Esophagus muscularis mucosa (tissue), 4 donors: ENCODE measurements around the gene ZCCHC13. TPM values are rescaled to one million over a fixed set of nuclear protein-coding genes. Genes with fewer than 3 reads are reported as not detected.
"Not testable (repeated sequence)": the region's sequence is repeated elsewhere in the genome, so short reads cannot be mapped to it uniquely, and the experiment has no call there.

Experiments used
- DNase-seq: peaks from one replicate; pipeline ENCODE4 v3.0.0-alpha.2; 2017; ENCODE audit errors: extremely low spot score
- H3K27ac ChIP-seq, 4 donors: fragments of 200-600 bp; sonication (generic); replicated peaks in 1 of 4; 1 replicate in 3 of 4; 2 replicates in 1 of 4; pipeline ENCODE4 v1.5.1; 2016 to 2019; ENCODE audit warnings: mild to moderate bottlenecking in 1 of 4
- H3K27me3 ChIP-seq, 4 donors: fragments of 200-600 bp; sonication (generic); one replicate each; pipeline versions ENCODE4 v1.5.1 to v1.6.0; 2016 to 2019
- H3K36me3 ChIP-seq, 4 donors: fragments of 200-600 bp; sonication (generic); one replicate each; pipeline ENCODE4 v1.5.1; 2016 to 2019
- H3K4me1 ChIP-seq, 4 donors: fragments of 200-600 bp; sonication (generic); one replicate each; pipeline ENCODE4 v1.5.1; 2016 to 2019
- H3K4me3 ChIP-seq, 4 donors: fragments of 200-600 bp; sonication (generic); 1 replicate in 2 of 4; 2 replicates in 2 of 4; pipeline ENCODE4 v1.5.1; 2016 to 2019; ENCODE audit warnings: mild to moderate bottlenecking in 4 of 4, moderate library complexity in 1 of 4
- H3K9me3 ChIP-seq, 4 donors: fragments of 200-600 bp; sonication (generic); 1 replicate in 3 of 4; 2 replicates in 1 of 4; pipeline ENCODE4 v1.5.1; 2016 to 2019
- EP300 ChIP-seq: sonication (generic); formaldehyde crosslinking; IDR thresholded peaks from one replicate; pipeline ENCODE4 v1.6.1; 2017; ENCODE audit warnings: antibody characterized with exemption
- POLR2A ChIP-seq: fragments of 450-650 bp; IDR thresholded peaks from one replicate; pipeline ENCODE4 v1.6.1; 2017; ENCODE audit warnings: antibody characterized with exemption, moderate library complexity, mild to moderate bottlenecking, low read depth
- POLR2AphosphoS5 ChIP-seq, 2 donors: sonication (generic); formaldehyde crosslinking; IDR thresholded peaks; one replicate each; pipeline ENCODE4 v1.6.1; 2017; ENCODE audit warnings: antibody characterized with exemption in 2 of 2
- WGBS: methylation state at CpG from one replicate; pipeline ENCODE4 v1.1.5; 2018; 5-methylcytosine and 5-hydroxymethylcytosine counted together
- intact Hi-C: fragments of 100-400 bp; cut with DNase I; formaldehyde crosslinking; loops from one replicate; pipeline ENCODE4 v1.15.1; 2023
- total RNA-seq, 4 donors: library from RNA; depleted of rRNA; stranded (reverse); fragments of >200 nt; gene quantifications; one replicate each; pipeline versions ENCODE4 v1.1.0 to v1.2.1, GENCODE V29; 2016
- TF ChIP-seq, protein P1 (sequence below), 3 experiments: fragments of 200-600 bp in 2 of 3; fragments of 450-650 bp in 1 of 3; sonication (generic) in 2 of 3; IDR thresholded peaks; one replicate each; pipeline ENCODE4 v1.5.1; 2017 to 2019; ENCODE audit warnings: antibody characterized with exemption in 3 of 3, mild to moderate bottlenecking in 2 of 3, moderate library complexity in 1 of 3

Gene ZCCHC13
- total RNA-seq, 4 donors from 2014 or later, result not detected

DNA sequence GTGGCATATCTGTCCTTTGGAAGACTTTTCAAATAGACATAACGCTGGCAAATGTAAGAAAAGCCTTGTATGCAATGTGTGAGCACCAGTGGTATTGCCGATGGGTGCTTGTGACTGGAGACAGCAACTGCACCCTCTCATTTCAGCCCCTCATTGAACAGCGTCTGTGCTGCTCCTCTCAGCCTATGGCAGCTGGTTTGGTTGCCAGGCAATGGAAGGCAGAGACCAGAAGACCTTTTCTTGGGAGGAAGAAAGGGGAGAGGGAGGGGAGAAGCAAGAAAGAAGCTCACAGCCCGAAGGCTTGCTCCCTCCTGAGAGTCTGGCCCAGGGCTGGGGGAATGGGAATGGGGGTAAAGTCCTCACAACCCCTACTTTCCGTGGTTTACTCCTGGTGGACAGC, 20.2 kb downstream of the ZCCHC13 start:
- WGBS, result 59% methylated on average over 5 of the region's 5 CpGs
- no peak for TF ChIP-seq POLR2AphosphoS5 (IDR thresholded peaks at IDR 0.05)
- TF ChIP-seq, protein P1, sequence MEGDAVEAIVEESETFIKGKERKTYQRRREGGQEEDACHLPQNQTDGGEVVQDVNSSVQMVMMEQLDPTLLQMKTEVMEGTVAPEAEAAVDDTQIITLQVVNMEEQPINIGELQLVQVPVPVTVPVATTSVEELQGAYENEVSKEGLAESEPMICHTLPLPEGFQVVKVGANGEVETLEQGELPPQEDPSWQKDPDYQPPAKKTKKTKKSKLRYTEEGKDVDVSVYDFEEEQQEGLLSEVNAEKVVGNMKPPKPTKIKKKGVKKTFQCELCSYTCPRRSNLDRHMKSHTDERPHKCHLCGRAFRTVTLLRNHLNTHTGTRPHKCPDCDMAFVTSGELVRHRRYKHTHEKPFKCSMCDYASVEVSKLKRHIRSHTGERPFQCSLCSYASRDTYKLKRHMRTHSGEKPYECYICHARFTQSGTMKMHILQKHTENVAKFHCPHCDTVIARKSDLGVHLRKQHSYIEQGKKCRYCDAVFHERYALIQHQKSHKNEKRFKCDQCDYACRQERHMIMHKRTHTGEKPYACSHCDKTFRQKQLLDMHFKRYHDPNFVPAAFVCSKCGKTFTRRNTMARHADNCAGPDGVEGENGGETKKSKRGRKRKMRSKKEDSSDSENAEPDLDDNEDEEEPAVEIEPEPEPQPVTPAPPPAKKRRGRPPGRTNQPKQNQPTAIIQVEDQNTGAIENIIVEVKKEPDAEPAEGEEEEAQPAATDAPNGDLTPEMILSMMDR (IDR thresholded peaks at IDR 0.05), result no peak
- no peak for TF ChIP-seq EP300
- no peak for TF ChIP-seq POLR2A
- no peak for DNase-seq

DNA sequence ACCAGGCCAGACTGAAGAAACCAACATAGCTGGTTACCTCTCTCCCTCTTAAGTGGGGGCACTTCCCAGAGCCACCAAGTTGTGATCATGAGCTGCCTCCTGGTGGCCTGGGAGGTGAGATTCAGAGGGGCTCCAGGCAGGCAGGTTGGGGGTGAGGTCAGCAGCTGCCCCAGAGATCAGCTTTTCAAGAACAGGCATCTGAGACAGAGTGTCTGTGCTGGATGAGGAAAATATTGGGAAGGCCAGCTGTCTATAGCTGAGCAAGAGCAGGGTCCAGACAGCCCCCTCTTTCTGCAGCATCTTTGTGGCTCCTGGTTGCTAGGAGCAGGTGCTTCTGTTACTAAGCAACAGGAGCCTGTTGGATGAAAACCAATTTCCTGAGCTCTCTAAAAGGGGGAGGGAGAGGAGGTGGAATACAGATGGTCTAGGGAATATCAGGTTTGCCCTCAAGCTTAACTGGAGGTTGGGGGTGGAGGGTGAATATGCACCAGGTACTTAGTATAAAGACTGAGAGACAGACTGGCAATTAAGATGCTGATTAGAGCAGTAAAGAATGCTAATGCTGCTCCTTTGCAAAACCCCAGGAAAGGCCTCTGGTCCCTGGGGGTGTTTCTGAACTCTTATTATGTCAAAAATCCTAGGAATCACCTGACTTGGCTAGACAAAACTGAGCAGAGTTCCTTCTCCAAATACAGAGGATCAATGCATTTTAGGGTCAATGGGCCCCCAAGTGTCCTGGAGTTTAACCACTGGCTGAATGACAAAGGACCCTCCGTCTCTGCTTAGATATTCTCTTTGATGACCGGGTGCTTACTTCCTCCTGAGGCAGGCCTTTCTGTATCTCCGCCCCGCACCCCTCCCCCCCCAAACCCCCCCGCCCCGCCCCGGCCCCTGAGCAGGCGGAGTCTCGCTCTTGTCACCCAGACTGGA, 21.4 kb downstream of the ZCCHC13 start:
- Histone ChIP-seq H3K4me1 (no peaks in the 10 kb centered on the region), H3K36me3 (no peaks in the 10 kb centered on the region), H3K4me3 (no peak overlapping the region), H3K27ac (no peak overlapping the region), H3K27me3 (no peaks in the 10 kb centered on the region), H3K9me3 (no peaks in the 10 kb centered on the region)
- DNase-seq, result no peak
- TF ChIP-seq, protein P1 (IDR thresholded peaks at IDR 0.05), result no peak
- TF ChIP-seq POLR2AphosphoS5 (IDR thresholded peaks at IDR 0.05) (no peak), EP300 (no peak), POLR2A (no peak)
- intact Hi-C loops, result no loop called here
- WGBS, result 25% methylated on average over 8 of the region's 9 CpGs

More for the DNA sequence above, 20.2 kb downstream of the ZCCHC13 start:
- Histone ChIP-seq H3K27me3 (no peaks in the 10 kb centered on the region), H3K4me3 (no peak overlapping the region), H3K9me3 (no peaks in the 10 kb centered on the region), H3K27ac (no peak overlapping the region), H3K36me3 (no peaks in the 10 kb centered on the region), H3K4me1 (no peaks in the 10 kb centered on the region)
- intact Hi-C loops, result no loop called here

DNA sequence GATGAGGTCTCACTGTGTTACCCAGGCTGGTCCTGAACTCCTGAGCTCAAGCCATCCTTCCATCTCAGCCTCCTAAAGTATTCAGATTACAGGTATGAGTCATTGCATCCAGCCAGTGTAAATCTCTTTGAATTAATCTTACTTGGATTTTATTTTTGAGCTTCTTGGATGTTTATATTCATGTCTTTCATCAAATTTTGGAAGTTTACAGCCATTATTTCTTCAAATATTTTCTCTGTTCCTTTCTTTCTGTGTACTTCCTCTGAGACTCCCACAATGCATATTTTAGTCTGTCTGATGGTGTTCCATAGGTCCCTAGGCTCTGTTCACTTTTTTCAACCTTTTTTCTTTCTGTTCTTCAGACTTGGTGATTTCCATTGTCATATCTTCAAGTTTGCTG, 34.9 kb downstream of the ZCCHC13 start:
- no peaks in the 10 kb centered on the region for H3K27me3 ChIP-seq
- TF ChIP-seq POLR2AphosphoS5 (IDR thresholded peaks at IDR 0.05) (no peak), POLR2A (no peak), EP300 (no peak)
- TF ChIP-seq, protein P1 (IDR thresholded peaks at IDR 0.05), result no peak
- peaks cover 0 to 23% (median 0%) of the 10 kb centered on the region in 4 donors for H3K9me3 ChIP-seq
- no peak overlapping the region for H3K4me3 ChIP-seq
- no peaks in the 10 kb centered on the region for H3K36me3 ChIP-seq
- no peak overlapping the region for H3K27ac ChIP-seq
- no peaks in the 10 kb centered on the region for H3K4me1 ChIP-seq
- intact Hi-C loops, result no loop called here
- no peak for DNase-seq

DNA sequence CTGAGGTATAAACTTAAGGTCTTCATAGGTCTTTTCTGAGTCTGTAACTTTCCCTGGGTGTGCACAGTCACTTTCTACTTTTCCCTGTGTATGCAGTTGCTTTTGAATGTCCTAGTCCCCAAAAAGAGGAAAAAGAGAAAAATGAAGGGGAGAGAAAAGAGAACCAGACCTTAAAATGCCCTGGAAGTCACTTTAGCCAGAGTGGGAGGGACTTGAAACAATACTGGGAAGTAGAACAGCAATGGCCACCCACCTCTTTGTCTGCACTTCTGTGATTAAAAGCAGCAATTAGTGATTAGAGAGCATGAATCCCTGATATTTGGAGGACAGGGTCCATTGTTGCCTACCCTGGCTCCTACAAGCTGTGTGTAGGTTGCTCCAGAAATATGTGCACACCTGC, 36.1 kb downstream of the ZCCHC13 start:
- Histone ChIP-seq H3K27ac (no peak overlapping the region), H3K4me3 (no peak overlapping the region), H3K36me3 (no peaks in the 10 kb centered on the region), H3K27me3 (no peaks in the 10 kb centered on the region), H3K9me3 (peaks cover 0 to 23% (median 0%) of the 10 kb centered on the region in 4 donors), H3K4me1 (no peaks in the 10 kb centered on the region)
- DNase-seq, result no peak
- TF ChIP-seq, protein P1 (IDR thresholded peaks at IDR 0.05), result no peak
- no peak for TF ChIP-seq EP300
- TF ChIP-seq POLR2AphosphoS5 (IDR thresholded peaks at IDR 0.05), result no peak
- TF ChIP-seq POLR2A, result no peak
- intact Hi-C loops, result loop anchor here (5.0 kb wide), 1 partner anchor 483 kb away; no protein-coding TSS in a partner anchor

DNA sequence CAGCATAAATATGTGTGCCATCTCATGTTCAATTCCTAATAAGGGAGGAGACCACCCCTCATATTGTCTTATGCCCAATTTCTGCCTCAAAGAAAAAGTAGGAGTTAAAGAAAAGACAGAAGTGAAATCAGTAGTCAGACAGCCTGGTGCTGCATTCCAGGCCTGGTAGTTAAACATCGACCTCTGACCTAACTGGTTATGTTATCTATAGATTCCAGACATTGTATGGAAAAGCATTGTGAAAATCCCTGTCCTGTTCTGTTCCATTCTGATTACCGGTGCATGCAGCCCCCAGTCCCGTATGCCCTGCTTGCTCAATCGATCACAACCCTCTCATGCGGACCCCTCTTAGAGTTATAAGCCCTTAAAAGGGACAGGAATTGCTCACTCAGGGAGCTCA, 38.2 kb downstream of the ZCCHC13 start:
- DNase-seq, H3K4me3 ChIP-seq, H3K27ac ChIP-seq, H3K27me3 ChIP-seq, H3K4me1 ChIP-seq, H3K36me3 ChIP-seq: not testable (repeated sequence)
- peaks cover 0 to 14% (median 0%) of the 10 kb centered on the region in 4 donors for H3K9me3 ChIP-seq
- 82% methylated on average over 5 of the region's 5 CpGs for WGBS
- intact Hi-C loops, result loop anchor here (5.0 kb wide), 1 partner anchor 485 kb away; no protein-coding TSS in a partner anchor
